Gastroesophageal sphincter (tissue), 3 donors: ENCODE data around the gene TBX3.

Experiments used
- CTCF ChIP-seq, 4 experiments: fragments of 200-600 bp in 2 of 4; fragments of 450-650 bp in 2 of 4; sonication (generic) in 1 of 4; IDR thresholded peaks; one replicate each; pipeline ENCODE4 v1.5.1; 2017 to 2019; ENCODE audit warnings: antibody characterized with exemption in 4 of 4, mild to moderate bottlenecking in 2 of 4, moderate library complexity in 2 of 4
- EP300 ChIP-seq: sonication (generic); formaldehyde crosslinking; IDR thresholded peaks from one replicate; pipeline ENCODE4 v1.6.1; 2017; ENCODE audit warnings: antibody characterized with exemption, mild to moderate bottlenecking
- POLR2A ChIP-seq, 2 donors: fragments of 450-650 bp; IDR thresholded peaks; one replicate each; pipeline ENCODE4 v1.6.1; 2017; ENCODE audit warnings: antibody characterized with exemption in 2 of 2, mild to moderate bottlenecking in 2 of 2, moderate library complexity in 1 of 2
- POLR2AphosphoS5 ChIP-seq: sonication (generic); formaldehyde crosslinking; IDR thresholded peaks from one replicate; pipeline ENCODE4 v1.6.1; 2017; ENCODE audit warnings: antibody characterized with exemption

DNA sequence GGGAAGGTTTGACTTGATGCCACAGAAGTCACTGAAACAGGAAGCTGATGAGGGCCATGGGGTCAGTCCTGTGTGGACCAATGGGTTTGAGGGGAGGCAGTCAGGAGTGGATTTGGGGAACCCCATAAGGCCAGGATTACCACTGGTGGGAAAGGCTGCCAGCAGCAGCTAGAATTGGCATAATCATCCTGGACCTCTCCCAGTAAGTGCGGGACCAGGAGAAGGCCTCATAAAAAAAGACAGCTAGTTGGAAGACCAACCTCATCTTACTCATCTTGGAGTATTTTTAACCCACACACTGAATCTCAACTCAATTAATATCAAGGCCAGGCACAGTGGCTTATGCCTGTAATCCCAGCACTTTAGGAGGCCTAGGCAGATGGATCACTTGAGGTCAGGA is 22.7 kb downstream of the TBX3 start:
- TF ChIP-seq CTCF (IDR thresholded peaks at IDR 0.05), result no peak
- TF ChIP-seq POLR2AphosphoS5, result no peak
- TF ChIP-seq POLR2A (IDR thresholded peaks at IDR 0.05), result no peak
- TF ChIP-seq EP300, result no peak
